HUES6 (cell line): ENCODE measurements around the gene CAPS.

Source experiments
- H3K27ac ChIP-seq: 2 replicates; pipeline ENCODE4 v1.7.0; 2013; ENCODE audit warnings: low read depth, mild to moderate bottlenecking, low read length, inconsistent platforms
- H3K27me3 ChIP-seq: 2 replicates; pipeline ENCODE4 v1.6.1; 2013; ENCODE audit warnings: low read length; ENCODE audit not compliant: control insufficient read depth, insufficient read depth
- H3K36me3 ChIP-seq: 2 replicates; pipeline ENCODE4 v1.6.1; 2013; ENCODE audit warnings: low read length; ENCODE audit not compliant: control insufficient read depth, insufficient read depth
- H3K4me1 ChIP-seq: 2 replicates; pipeline ENCODE4 v1.6.1; 2013; ENCODE audit warnings: low read length; ENCODE audit not compliant: control insufficient read depth, insufficient read depth
- H3K4me3 ChIP-seq: 2 replicates; pipeline ENCODE4 v1.5.1; 2013; ENCODE audit warnings: low read depth, low read length
- H3K9ac ChIP-seq: one replicate; pipeline ENCODE4 v1.6.1; 2013; ENCODE audit warnings: mild to moderate bottlenecking, low read length
- H3K9me3 ChIP-seq: 2 replicates; pipeline ENCODE4 v1.6.1; 2013; ENCODE audit warnings: low read depth, low read length; ENCODE audit not compliant: control insufficient read depth, insufficient read depth

Gene CAPS

GRCh38 chr19:5916181-5916708, 2.2 kb downstream of the CAPS start:
- no peaks in the 10 kb centered on the region for H3K4me1 ChIP-seq
- H3K9ac ChIP-seq: no peak overlapping the region
- H3K36me3 ChIP-seq: peaks cover 57% of the 10 kb centered on the region
- H3K27me3 ChIP-seq: no peaks in the 10 kb centered on the region
- H3K4me3 ChIP-seq: no peak overlapping the region
- no peaks in the 10 kb centered on the region for H3K9me3 ChIP-seq
- H3K27ac ChIP-seq: no peak overlapping the region

- H3K36me3 ChIP-seq: peaks cover 70% of the 10 kb centered on the region
- no peak overlapping the region for H3K4me3 ChIP-seq
- no peaks in the 10 kb centered on the region for H3K9me3 ChIP-seq
- H3K27ac ChIP-seq: no peak overlapping the region
- H3K4me1 ChIP-seq: no peaks in the 10 kb centered on the region
- no peak overlapping the region for H3K9ac ChIP-seq
- H3K27me3 ChIP-seq: no peaks in the 10 kb centered on the region
Measured at GRCh38 chr19:5917431-5918107, 3.5 kb downstream of the CAPS start.

- no peaks in the 10 kb centered on the region for H3K4me1 ChIP-seq
- no peaks in the 10 kb centered on the region for H3K9me3 ChIP-seq
- no peak overlapping the region for H3K9ac ChIP-seq
- H3K36me3 ChIP-seq: peaks cover 80% of the 10 kb centered on the region
- H3K27me3 ChIP-seq: no peaks in the 10 kb centered on the region
- no peak overlapping the region for H3K27ac ChIP-seq
- H3K4me3 ChIP-seq: no peak overlapping the region
Measured at GRCh38 chr19:5918463-5919079, 4.5 kb downstream of the CAPS start.

- Histone ChIP-seq H3K27me3 (no peaks in the 10 kb centered on the region), H3K36me3 (peaks cover 95% of the 10 kb centered on the region), H3K27ac (no peak overlapping the region), H3K4me1 (no peaks in the 10 kb centered on the region), H3K9me3 (no peaks in the 10 kb centered on the region), H3K9ac (no peak overlapping the region), H3K4me3 (no peak overlapping the region)
Measured at GRCh38 chr19:5921516-5922160, 7.6 kb downstream of the CAPS start.

GRCh38 chr19:5922161-5922545, 8.1 kb downstream of the CAPS start:
- no peak overlapping the region for H3K27ac ChIP-seq
- H3K4me3 ChIP-seq: no peak overlapping the region
- no peaks in the 10 kb centered on the region for H3K4me1 ChIP-seq
- H3K9ac ChIP-seq: no peak overlapping the region
- peaks cover 95% of the 10 kb centered on the region for H3K36me3 ChIP-seq
- no peaks in the 10 kb centered on the region for H3K27me3 ChIP-seq
- no peaks in the 10 kb centered on the region for H3K9me3 ChIP-seq

- no peak overlapping the region for H3K4me3 ChIP-seq
- no peak overlapping the region for H3K9ac ChIP-seq
- H3K27me3 ChIP-seq: no peaks in the 10 kb centered on the region
- H3K36me3 ChIP-seq: peaks cover 95% of the 10 kb centered on the region
- H3K4me1 ChIP-seq: no peaks in the 10 kb centered on the region
- no peak overlapping the region for H3K27ac ChIP-seq
- no peaks in the 10 kb centered on the region for H3K9me3 ChIP-seq
Measured at GRCh38 chr19:5923356-5923755, 9.3 kb downstream of the CAPS start.

GRCh38 chr19:5925830-5926427, 11.9 kb downstream of the CAPS start:
- Histone ChIP-seq H3K27ac (no peak overlapping the region), H3K36me3 (peaks cover 99% of the 10 kb centered on the region), H3K9me3 (no peaks in the 10 kb centered on the region), H3K27me3 (no peaks in the 10 kb centered on the region), H3K4me1 (no peaks in the 10 kb centered on the region), H3K9ac (no peak overlapping the region), H3K4me3 (no peak overlapping the region)

GRCh38 chr19:5926641-5927440, 12.8 kb downstream of the CAPS start:
- Histone ChIP-seq H3K4me3 (no peak overlapping the region), H3K36me3 (peaks cover 98% of the 10 kb centered on the region), H3K4me1 (no peaks in the 10 kb centered on the region), H3K9me3 (no peaks in the 10 kb centered on the region), H3K27me3 (no peaks in the 10 kb centered on the region), H3K9ac (no peak overlapping the region), H3K27ac (no peak overlapping the region)

GRCh38 chr19:5927441-5927821, 13.4 kb downstream of the CAPS start:
- Histone ChIP-seq H3K36me3 (peaks cover 98% of the 10 kb centered on the region), H3K9ac (no peak overlapping the region), H3K4me1 (no peaks in the 10 kb centered on the region), H3K9me3 (no peaks in the 10 kb centered on the region), H3K27ac (no peak overlapping the region), H3K27me3 (no peaks in the 10 kb centered on the region), H3K4me3 (no peak overlapping the region)

GRCh38 chr19:5929179-5929578, 15.1 kb downstream of the CAPS start:
- Histone ChIP-seq H3K4me3 (no peak overlapping the region), H3K27me3 (no peaks in the 10 kb centered on the region), H3K36me3 (peaks cover 97% of the 10 kb centered on the region), H3K9ac (no peak overlapping the region), H3K27ac (no peak overlapping the region), H3K4me1 (no peaks in the 10 kb centered on the region), H3K9me3 (no peaks in the 10 kb centered on the region)
